Spleen (tissue), 13 donors: ENCODE results near the gene HOXC6. TPM values are rescaled to one million over a fixed set of nuclear protein-coding genes. Genes with fewer than 3 reads are reported as not detected.

Experiments used
- DNase-seq: peaks from one replicate; pipeline ENCODE4 v3.0.0-alpha.2; 2020
- H3K27ac ChIP-seq, 8 donors: fragments of 200-600 bp; sonication (generic) in 7 of 8; 1 replicate in 4 of 8; 2 replicates in 4 of 8; pipeline versions ENCODE4 v1.5.0 to v1.8.0; 2016 to 2021; ENCODE audit warnings: inconsistent platforms in 4 of 8, mild to moderate bottlenecking in 4 of 8, moderate library complexity in 1 of 8
- H3K27me3 ChIP-seq, 7 donors: fragments of 200-600 bp; sonication (generic) in 6 of 7; replicated peaks in 1 of 7; 1 replicate in 4 of 7; 2 replicates in 3 of 7; pipeline versions ENCODE4 v1.5.0 to v1.8.0; 2016 to 2021; ENCODE audit warnings: inconsistent platforms in 3 of 7, mild to moderate bottlenecking in 1 of 7
- H3K36me3 ChIP-seq, 6 donors: fragments of 200-600 bp; sonication (generic) in 5 of 6; 1 replicate in 4 of 6; 2 replicates in 2 of 6; pipeline versions ENCODE4 v1.5.0 to v1.8.0; 2016 to 2021; ENCODE audit warnings: inconsistent platforms in 2 of 6
- H3K4me1 ChIP-seq, 6 donors: fragments of 200-600 bp; sonication (generic) in 5 of 6; 1 replicate in 3 of 6; 2 replicates in 3 of 6; pipeline versions ENCODE4 v1.5.0 to v1.8.0; 2016 to 2021; ENCODE audit warnings: inconsistent platforms in 3 of 6
- H3K4me3 ChIP-seq, 8 donors: fragments of 200-600 bp; sonication (generic) in 7 of 8; 1 replicate in 4 of 8; 2 replicates in 4 of 8; pipeline versions ENCODE4 v1.5.0 to v1.8.0; 2016 to 2021; ENCODE audit warnings: inconsistent platforms in 4 of 8, mild to moderate bottlenecking in 4 of 8, moderate library complexity in 2 of 8
- H3K9me3 ChIP-seq, 8 donors: fragments of 200-600 bp; sonication (generic) in 7 of 8; 1 replicate in 4 of 8; 2 replicates in 4 of 8; pipeline versions ENCODE4 v1.5.0 to v1.8.0; 2016 to 2021; ENCODE audit warnings: inconsistent platforms in 4 of 8
- CTCF ChIP-seq, 11 experiments: fragments of 200-600 bp in 7 of 11; fragments of 450-650 bp in 4 of 11; sonication (generic) in 4 of 11; IDR thresholded peaks in 8 of 11; conservative IDR thresholded peaks in 3 of 11; 1 replicate in 7 of 11; 2 replicates in 4 of 11; pipeline versions ENCODE4 v1.4.0 to v1.8.0; 2016 to 2021; ENCODE audit warnings: antibody characterized with exemption in 11 of 11, inconsistent platforms in 4 of 11, mild to moderate bottlenecking in 1 of 11
- POLR2A ChIP-seq, 3 donors: fragments of 450-650 bp; IDR thresholded peaks; one replicate each; pipeline ENCODE4 v1.5.1; 2017; ENCODE audit warnings: antibody characterized with exemption in 3 of 3, mild to moderate bottlenecking in 1 of 3
- POLR2AphosphoS5 ChIP-seq, 3 donors: sonication (generic); formaldehyde crosslinking; IDR thresholded peaks; one replicate each; pipeline ENCODE4 v1.5.1; 2017; ENCODE audit warnings: antibody characterized with exemption in 3 of 3
- WGBS, 5 donors: extraction: QIAGEN DNeasy Blood & Tissue Kit in 3 of 5; methylation state at CpG; one replicate each; pipeline versions ENCODE4 v1.1.5 to v1.1.7; 2013 to 2018; 5-methylcytosine and 5-hydroxymethylcytosine counted together
- intact Hi-C: fragments of 100-400 bp; cut with DNase I; formaldehyde crosslinking; loops from one replicate; pipeline ENCODE4 v1.15.0; 2023; ENCODE audit warnings: low total_unique reads
- long read RNA-seq, 2 donors: transcript quantifications; one replicate each; lab custom pipeline, GENCODE V29; 2026
- polyA plus RNA-seq, 3 donors: library from polyadenylated mRNA; stranded (reverse); fragments of 200-250 nt; gene quantifications; one replicate each; pipeline ENCODE4 v1.2.1, GENCODE V29; 2013
- total RNA-seq, 7 donors: library from RNA; depleted of rRNA in 3 of 7; stranded (reverse); fragments of >200 nt in 3 of 7; fragmentation: NEBNext Ultra II Directional in 4 of 7; extraction: Animal tissue kit (Norgen Biotek cat#: 25700) in 4 of 7; gene quantifications; one replicate each; pipeline versions ENCODE4 v1.1.0 to v1.2.1, GENCODE V29; 2016 to 2021
- donor health status: healthy with polysubstance abuse.
- donor health status: DM: no; HTN: no; CAD: no; lungs with moderate emphysema.
- donor health status: DM: no; HTN: no; CAD: no.
- donor health status: Bipolar disorder and iron deficiency.
- donor health status: healthy.
- donor health status: DM: no; HTN: no; CAD: no.
- donor health status: DM: yes; HTN: yes; CAD: no.

The HOXC6 gene
- under 1 TPM in 4 of 7 donors, not detected in 3; 0.19 to 0.52 (median 0.34) TPM for total RNA-seq
- polyA plus RNA-seq = under 1 TPM in 2 of 3 donors, not detected in 1; 0.11 to 0.16 TPM
- long read RNA-seq, donor 1 = 0 reads
- long read RNA-seq, donor 2, partial matches to known transcripts = 0 of 1 reads
- long read RNA-seq, donor 2, other reads (novel, unspliced or antisense) = 0 of 1 reads

GRCh38 chr12:54028314-54029201 is at the start of gene HOXC6:
Gene HOXC6 (plus strand): TSS chr12:54028440. CDS start chr12:54028522, 82 bp downstream.
- no peak for TF ChIP-seq CTCF (IDR thresholded peaks at IDR 0.05 in 8 of 11, conservative IDR thresholded peaks at IDR 0.05 in 3 of 11)
- TF ChIP-seq POLR2AphosphoS5 (IDR thresholded peaks at IDR 0.05) = no peak
- no peak for TF ChIP-seq POLR2A (IDR thresholded peaks at IDR 0.05)
- peaks cover 0 to 11% (median 5%) of the 10 kb centered on the region in 8 donors for H3K9me3 ChIP-seq
- WGBS, 5 donors = 6 to 8% (median 6%) methylated on average over 36 of the region's 36 CpGs
- peak within 1 kb of the TSS in 2 of 8 donors; percentile 8 to 26 for H3K4me3 ChIP-seq
- H3K27ac ChIP-seq = no peak within 1 kb of the TSS
- peaks cover 17 to 100% (median 94%) of the 10 kb centered on the region in 7 donors for H3K27me3 ChIP-seq
- intact Hi-C loops = no loop called here
- no peaks in the 10 kb centered on the region for H3K36me3 ChIP-seq
- DNase-seq = peak; percentile 29
- peaks cover 0 to 53% (median 22%) of the 10 kb centered on the region in 6 donors for H3K4me1 ChIP-seq

- peaks cover 27 to 100% (median 99%) of the 10 kb centered on the region in 7 donors for H3K27me3 ChIP-seq
- intact Hi-C loops = no loop called here
- 11 to 18% (median 13%) methylated on average over 15 of the region's 15 CpGs for WGBS, 5 donors
These were observed 49.5 kb upstream of the HOXC6 start for GRCh38 chr12:53978477-53979356.

GRCh38 chr12:53980104-53980801 is 48.0 kb upstream of the HOXC6 start:
- H3K4me3 ChIP-seq = no peak overlapping the region
- peaks cover 6 to 33% (median 14%) of the 10 kb centered on the region in 6 donors for H3K4me1 ChIP-seq
- H3K36me3 ChIP-seq = no peaks in the 10 kb centered on the region
- peaks cover 19 to 100% (median 99%) of the 10 kb centered on the region in 7 donors for H3K27me3 ChIP-seq
- 12 to 24% (median 17%) methylated on average over 7 of the region's 7 CpGs for WGBS, 5 donors
- H3K27ac ChIP-seq = no peak overlapping the region
- intact Hi-C loops = no loop called here
- no peak for TF ChIP-seq POLR2A (IDR thresholded peaks at IDR 0.05)
- TF ChIP-seq CTCF (IDR thresholded peaks at IDR 0.05 in 8 of 11, conservative IDR thresholded peaks at IDR 0.05 in 3 of 11) = no peak
- TF ChIP-seq POLR2AphosphoS5 (IDR thresholded peaks at IDR 0.05) = no peak
- peaks cover 0 to 9% (median 0%) of the 10 kb centered on the region in 8 donors for H3K9me3 ChIP-seq
- no peak for DNase-seq

More at GRCh38 chr12:53978477-53979356, 49.5 kb upstream of the HOXC6 start:
- H3K36me3 ChIP-seq = no peaks in the 10 kb centered on the region
- H3K4me1 ChIP-seq = peaks cover 12 to 33% (median 21%) of the 10 kb centered on the region in 6 donors
- peaks cover 0 to 3% (median 0%) of the 10 kb centered on the region in 8 donors for H3K9me3 ChIP-seq
- H3K27ac ChIP-seq = no peak overlapping the region
- no peak overlapping the region for H3K4me3 ChIP-seq
- no peak for TF ChIP-seq CTCF (IDR thresholded peaks at IDR 0.05 in 8 of 11, conservative IDR thresholded peaks at IDR 0.05 in 3 of 11)
- TF ChIP-seq POLR2AphosphoS5 (IDR thresholded peaks at IDR 0.05) = no peak
- no peak for TF ChIP-seq POLR2A (IDR thresholded peaks at IDR 0.05)
- DNase-seq = no peak
